Left renal cortex interstitium (tissue), 4 donors: ENCODE measurements around the gene GGT1. TPM values are rescaled to one million over a fixed set of nuclear protein-coding genes. Genes with fewer than 3 reads are reported as not detected.
A peak's percentile ranks its signal among the peaks of the same experiment; 100 is the strongest.
"Not testable (repeated sequence)": the region's sequence is repeated elsewhere in the genome, so short reads cannot be mapped to it uniquely, and the experiment has no call there.

Source experiments
- DNase-seq, 4 donors: peaks; one replicate each; pipeline ENCODE4 v3.0.0-alpha.2; 2013; ENCODE audit warnings: low read depth in 4 of 4, low spot score in 2 of 4, missing footprints in 1 of 4
- polyA plus RNA-seq, 4 donors: library from polyadenylated mRNA; unstranded; fragments of 120-200 nt; gene quantifications; one replicate each; pipeline ENCODE4 v1.2.1, GENCODE V29; 2013; ENCODE audit not compliant: insufficient read length in 4 of 4

The GGT1 gene
- 10 to 100 TPM; 52.3 to 71.2 (median 57.8) TPM for polyA plus RNA-seq

- DNase-seq = not testable (repeated sequence)
Observed at GRCh38 chr22:24602847-24603769, at the start of gene GGT1. TSS of gene GGT1 (plus strand) at chr22:24603193. CDS start at chr22:24611082, 7,889 bp downstream.

GRCh38 chr22:24553597-24554312, 49.2 kb upstream of the GGT1 start:
- peak in 2 of 4 donors; percentile 5 to 15 for DNase-seq

GRCh38 chr22:24554313-24555164, 48.5 kb upstream of the GGT1 start, which contains the start of gene GUCD1:
TSS of gene GUCD1 (minus strand) at chr22:24555138. CDS start at chr22:24554991, 147 bp downstream.
- peak; percentile 3 to 21 (median 12) for DNase-seq

GRCh38 chr22:24555165-24556039, 47.6 kb upstream of the GGT1 start, which contains the start of gene SNRPD3:
TSS of gene SNRPD3 (plus strand) at chr22:24555999. CDS start at chr22:24557675, 1,676 bp downstream.
- peak; percentile 96 to 98 (median 96) for DNase-seq

GRCh38 chr22:24559471-24559870, 43.5 kb upstream of the GGT1 start:
- DNase-seq = no peak

GRCh38 chr22:24563246-24563645, 39.7 kb upstream of the GGT1 start:
- no peak for DNase-seq

- no peak for DNase-seq
Observed at GRCh38 chr22:24564376-24565058, 38.5 kb upstream of the GGT1 start.

GRCh38 chr22:24565077-24565476, 37.9 kb upstream of the GGT1 start:
- no peak for DNase-seq

GRCh38 chr22:24566899-24567511, 36.0 kb upstream of the GGT1 start:
- DNase-seq = no peak

- no peak for DNase-seq
Observed at GRCh38 chr22:24567668-24568067, 35.3 kb upstream of the GGT1 start.

GRCh38 chr22:24571266-24571665, 31.7 kb upstream of the GGT1 start:
- no peak for DNase-seq

- no peak for DNase-seq
Observed at GRCh38 chr22:24576778-24577177, 26.2 kb upstream of the GGT1 start.

GRCh38 chr22:24578355-24579257, 24.4 kb upstream of the GGT1 start:
- no peak for DNase-seq

GRCh38 chr22:24579258-24579601, 23.8 kb upstream of the GGT1 start:
- no peak for DNase-seq

GRCh38 chr22:24580276-24580675, 22.7 kb upstream of the GGT1 start:
- DNase-seq = no peak

- no peak for DNase-seq
Observed at GRCh38 chr22:24582056-24582814, 20.8 kb upstream of the GGT1 start.
